ENCODE measurements around the gene OR10H3.
"Not testable (repeated sequence)": the region's sequence is repeated elsewhere in the genome, so short reads cannot be mapped to it uniquely, and the experiment has no call there.

The OR10H3 gene

GRCh38 chr19:15779756-15780476 lies 42.1 kb downstream of the OR10H3 start:
- no peak for DNase-seq

- DNase-seq, result no peak
Measured at GRCh38 chr19:15780610-15781418, 43.0 kb downstream of the OR10H3 start.

GRCh38 chr19:15781661-15782060 lies 43.9 kb downstream of the OR10H3 start:
- DNase-seq, result no peak

- DNase-seq, result no peak
Measured at GRCh38 chr19:15782211-15782610, 44.4 kb downstream of the OR10H3 start.

- DNase-seq, result not testable (repeated sequence)
Measured at GRCh38 chr19:15782896-15783295, 45.1 kb downstream of the OR10H3 start.

GRCh38 chr19:15787611-15788155 lies 49.9 kb downstream of the OR10H3 start, which contains the start of gene OR10H5:
Gene OR10H5, plus strand, starts transcription at chr19:15787661. Its CDS starts 6,388 bp downstream, at chr19:15794049.
- no peak for DNase-seq

GRCh38 chr19:15788594-15789270 lies 50.9 kb downstream of the OR10H3 start:
- DNase-seq, result no peak

GRCh38 chr19:15790096-15790495 lies 52.3 kb downstream of the OR10H3 start:
- no peak for DNase-seq
